ENCODE data around the gene OBSCN. TPM values are rescaled to one million over a fixed set of nuclear protein-coding genes. Genes with fewer than 3 reads are reported as not detected.

OBSCN gene
- total and polyA plus RNA-seq, 2 experiments from 2014 or later = 1.1 to 5.2 TPM

GRCh38 chr1:228177183-228177475, 30.7 kb upstream of the OBSCN start:
- Histone ChIP-seq H3K4me1 (ENCODE audit: insufficient read depth) (no peaks in the 10 kb centered on the region), H3K9ac (no peak overlapping the region), H3K27me3 (replicated peaks; ENCODE audit: insufficient read depth) (no peaks in the 10 kb centered on the region), H3F3A (ENCODE audit: insufficient read depth) (no peaks in the 10 kb centered on the region), H4K20me1 (ENCODE audit: insufficient read depth) (no peaks in the 10 kb centered on the region), H3K27ac (no peak overlapping the region), H3K36me3 (ENCODE audit: low read depth) (no peaks in the 10 kb centered on the region), H3K79me2 (ENCODE audit: insufficient read depth) (0 out of 2 replicates have a peak, but pooled peaks cover 10% of the 10 kb centered on the region), H3K4me2 (ENCODE audit: unreplicated experiment) (no peak overlapping the region), H3K9me3 (ENCODE audit: low read depth) (no peaks in the 10 kb centered on the region), H3K4me3 (no peak overlapping the region), H3K9me2 (ENCODE audit: insufficient read depth) (no peaks in the 10 kb centered on the region), H2AFZ (no peak overlapping the region)
- TF ChIP-seq EZH2phosphoT487 (IDR thresholded peaks at IDR 0.05; ENCODE audit: insufficient read depth, low read depth) (no peak), EZH2 (IDR thresholded peaks at IDR 0.05; ENCODE audit: insufficient read depth, poor library complexity, severe bottlenecking) (no peak)
- in situ Hi-C loops (cut with MboI) = no loop called here
- DNase-seq = no peak
- WGBS, 2 experiments (ENCODE audit: low coverage in 1 of 2, low lambda C conversion rate in 2 of 2, missing lambda C conversion rate in 2 of 2) = 71 to 77% methylated on average over 5 of the region's 5 CpGs

GRCh38 chr1:228177721-228178710, 29.8 kb upstream of the OBSCN start:
- Histone ChIP-seq H3K27me3 (replicated peaks; ENCODE audit: insufficient read depth) (no peaks in the 10 kb centered on the region), H4K20me1 (ENCODE audit: insufficient read depth) (no peaks in the 10 kb centered on the region), H3K9me3 (ENCODE audit: low read depth) (no peaks in the 10 kb centered on the region), H3K79me2 (ENCODE audit: insufficient read depth) (0 out of 2 replicates have a peak, but pooled peaks cover 1% of the 10 kb centered on the region), H3K4me3 (no peak overlapping the region), H3K27ac (no peak overlapping the region), H3F3A (ENCODE audit: insufficient read depth) (no peaks in the 10 kb centered on the region), H3K4me2 (ENCODE audit: unreplicated experiment) (no peak overlapping the region), H3K9ac (no peak overlapping the region), H3K9me2 (ENCODE audit: insufficient read depth) (no peaks in the 10 kb centered on the region), H3K36me3 (ENCODE audit: low read depth) (no peaks in the 10 kb centered on the region), H3K4me1 (ENCODE audit: insufficient read depth) (no peaks in the 10 kb centered on the region), H2AFZ (no peak overlapping the region)
- no peak for DNase-seq
- 90 to 94% methylated on average over 12 of the region's 12 CpGs for WGBS, 2 experiments (ENCODE audit: low coverage in 1 of 2, low lambda C conversion rate in 2 of 2, missing lambda C conversion rate in 2 of 2)
- in situ Hi-C loops (cut with MboI) = no loop called here
- TF ChIP-seq EZH2 (IDR thresholded peaks at IDR 0.05; ENCODE audit: insufficient read depth, poor library complexity, severe bottlenecking) (no peak), EZH2phosphoT487 (IDR thresholded peaks at IDR 0.05; ENCODE audit: insufficient read depth, low read depth) (no peak)

GRCh38 chr1:228178737-228179684, 28.8 kb upstream of the OBSCN start:
- H3K27ac ChIP-seq = no peak overlapping the region
- 79 to 80% methylated on average over 12 of the region's 12 CpGs for WGBS, 2 experiments (ENCODE audit: low coverage in 1 of 2, low lambda C conversion rate in 2 of 2, missing lambda C conversion rate in 2 of 2)
- in situ Hi-C loops (cut with MboI) = no loop called here

GRCh38 chr1:228180271-228180958, 27.4 kb upstream of the OBSCN start:
- Histone ChIP-seq H2AFZ (no peak overlapping the region), H3K27me3 (replicated peaks; ENCODE audit: insufficient read depth) (no peaks in the 10 kb centered on the region), H4K20me1 (ENCODE audit: insufficient read depth) (no peaks in the 10 kb centered on the region), H3F3A (ENCODE audit: insufficient read depth) (no peaks in the 10 kb centered on the region), H3K9me2 (ENCODE audit: insufficient read depth) (no peaks in the 10 kb centered on the region), H3K4me3 (no peak overlapping the region), H3K36me3 (ENCODE audit: low read depth) (no peaks in the 10 kb centered on the region), H3K4me2 (ENCODE audit: unreplicated experiment) (no peak overlapping the region), H3K4me1 (ENCODE audit: insufficient read depth) (no peaks in the 10 kb centered on the region), H3K9me3 (ENCODE audit: low read depth) (no peaks in the 10 kb centered on the region), H3K9ac (no peak overlapping the region), H3K27ac (no peak overlapping the region), H3K79me2 (ENCODE audit: insufficient read depth) (no peaks in the 10 kb centered on the region)
- in situ Hi-C loops (cut with MboI) = no loop called here
- DNase-seq = no peak
- 72 to 77% methylated on average over 4 of the region's 4 CpGs for WGBS, 2 experiments (ENCODE audit: low coverage in 1 of 2, low lambda C conversion rate in 2 of 2, missing lambda C conversion rate in 2 of 2)
- TF ChIP-seq EZH2 (IDR thresholded peaks at IDR 0.05; ENCODE audit: insufficient read depth, poor library complexity, severe bottlenecking) (no peak), EZH2phosphoT487 (IDR thresholded peaks at IDR 0.05; ENCODE audit: insufficient read depth, low read depth) (no peak)

More at GRCh38 chr1:228178737-228179684, 28.8 kb upstream of the OBSCN start:
- no peak for DNase-seq
- H3K9me2 ChIP-seq (ENCODE audit: insufficient read depth) = no peaks in the 10 kb centered on the region
- TF ChIP-seq EZH2 (IDR thresholded peaks at IDR 0.05; ENCODE audit: insufficient read depth, poor library complexity, severe bottlenecking) = no peak
- no peak for TF ChIP-seq EZH2phosphoT487 (IDR thresholded peaks at IDR 0.05; ENCODE audit: insufficient read depth, low read depth)
- H3F3A ChIP-seq (ENCODE audit: insufficient read depth) = no peaks in the 10 kb centered on the region
- H3K4me3 ChIP-seq = no peak overlapping the region
- H3K36me3 ChIP-seq (ENCODE audit: low read depth) = no peaks in the 10 kb centered on the region
- no peaks in the 10 kb centered on the region for H3K9me3 ChIP-seq (ENCODE audit: low read depth)
- no peak overlapping the region for H3K9ac ChIP-seq
- no peaks in the 10 kb centered on the region for H3K79me2 ChIP-seq (ENCODE audit: insufficient read depth)
- H3K4me1 ChIP-seq (ENCODE audit: insufficient read depth) = no peaks in the 10 kb centered on the region
- H2AFZ ChIP-seq = no peak overlapping the region
- H3K27me3 ChIP-seq (replicated peaks; ENCODE audit: insufficient read depth) = no peaks in the 10 kb centered on the region
- no peaks in the 10 kb centered on the region for H4K20me1 ChIP-seq (ENCODE audit: insufficient read depth)
- H3K4me2 ChIP-seq (ENCODE audit: unreplicated experiment) = no peak overlapping the region
